Left lung (tissue), 10 donors: ENCODE data around the gene CNTN5. TPM values are rescaled to one million over a fixed set of nuclear protein-coding genes. Genes with fewer than 3 reads are reported as not detected.
"Not testable (repeated sequence)": the region's sequence is repeated elsewhere in the genome, so short reads cannot be mapped to it uniquely, and the experiment has no call there.

Source experiments
- ATAC-seq: fragments of 200-7000 bp; cut with Tn5 transposase; one replicate; pipeline ENCODE4 v1.9.1; 2020; ENCODE audit warnings: moderate library complexity
- DNase-seq, 4 donors: peaks; one replicate each; pipeline ENCODE4 v3.0.0-alpha.2; 2013 to 2020
- H3K27ac ChIP-seq, 2 donors: fragments of 200-600 bp; sonication (generic) in 1 of 2; one replicate each; pipeline versions ENCODE4 v1.5.0 to v1.8.0; 2020 to 2021
- H3K27me3 ChIP-seq, 2 donors: fragments of 200-600 bp; sonication (generic) in 1 of 2; one replicate each; pipeline versions ENCODE4 v1.5.0 to v1.8.0; 2020 to 2021
- H3K36me3 ChIP-seq, 2 donors: fragments of 200-600 bp; sonication (generic) in 1 of 2; one replicate each; pipeline versions ENCODE4 v1.5.0 to v1.8.0; 2020 to 2021
- H3K4me1 ChIP-seq, 2 donors: fragments of 200-600 bp; one replicate each; pipeline ENCODE4 v1.8.0; 2021
- H3K4me3 ChIP-seq, 2 donors: fragments of 200-600 bp; sonication (generic) in 1 of 2; one replicate each; pipeline versions ENCODE4 v1.5.0 to v1.8.0; 2020 to 2021; ENCODE audit warnings: mild to moderate bottlenecking in 1 of 2
- H3K9me3 ChIP-seq, 2 donors: fragments of 200-600 bp; sonication (generic) in 1 of 2; one replicate each; pipeline versions ENCODE4 v1.5.0 to v1.8.0; 2020 to 2021
- CTCF ChIP-seq, 2 donors: fragments of 200-600 bp; sonication (generic) in 1 of 2; IDR thresholded peaks; one replicate each; pipeline versions ENCODE4 v1.5.0 to v1.8.0; 2021; ENCODE audit warnings: antibody characterized with exemption in 2 of 2
- intact Hi-C, 2 donors: fragments of 100-400 bp; cut with DNase I; formaldehyde crosslinking; loops; one replicate each; pipeline versions ENCODE4 v1.11.2 to v1.14.2; 2022
- polyA plus RNA-seq, 6 donors: library from polyadenylated mRNA; unstranded; fragments of 120-200 nt; gene quantifications; one replicate each; pipeline ENCODE4 v1.2.1, GENCODE V29; 2013; ENCODE audit not compliant: insufficient read length in 6 of 6
- total RNA-seq, 2 donors: library from RNA; stranded (reverse); fragmentation: NEBNext Ultra II Directional; extraction: Animal tissue kit (Norgen Biotek cat#: 25700); gene quantifications; one replicate each; pipeline ENCODE4 v1.2.1, GENCODE V29; 2021
- donor health status: DM: no; HTN: yes; CAD: no.
- donor health status: DM: no; HTN: no; CAD: no.

Gene CNTN5
- total and polyA plus RNA-seq, 8 donors, result 0.08 to 0.34 (median 0.24) TPM; not detected in 1

- ATAC-seq (no peak), DNase-seq (no peak)
These were observed 1219.3 kb downstream of the CNTN5 start for GRCh38 chr11:100240025-100240539.

GRCh38 chr11:100247704-100248103 lies 1227.0 kb downstream of the CNTN5 start:
- Histone ChIP-seq H3K36me3 (no peaks in the 10 kb centered on the region), H3K4me1 (no peaks in the 10 kb centered on the region), H3K4me3 (no peak overlapping the region), H3K9me3 (no peaks in the 10 kb centered on the region), H3K27me3 (no peaks in the 10 kb centered on the region), H3K27ac (no peak overlapping the region)
- DNase-seq (no peak), ATAC-seq (no peak)
- intact Hi-C loops, result no loop called here
- no peak for TF ChIP-seq CTCF (IDR thresholded peaks at IDR 0.05)

More at GRCh38 chr11:100240025-100240539, 1219.3 kb downstream of the CNTN5 start:
- no peak for TF ChIP-seq CTCF (IDR thresholded peaks at IDR 0.05)
- no peaks in the 10 kb centered on the region for H3K27me3 ChIP-seq
- intact Hi-C loops, result no loop called here
- peaks cover 0 to 6% of the 10 kb centered on the region in 2 donors for H3K9me3 ChIP-seq
- H3K4me3 ChIP-seq, result no peak overlapping the region
- no peaks in the 10 kb centered on the region for H3K36me3 ChIP-seq
- H3K27ac ChIP-seq, result no peak overlapping the region
- no peaks in the 10 kb centered on the region for H3K4me1 ChIP-seq

GRCh38 chr11:100257238-100257803 lies 1236.6 kb downstream of the CNTN5 start:
- H3K4me3 ChIP-seq, H3K36me3 ChIP-seq, ATAC-seq, H3K27ac ChIP-seq, H3K4me1 ChIP-seq, H3K27me3 ChIP-seq, intact Hi-C loops: not testable (repeated sequence)
- H3K9me3 ChIP-seq, result peaks cover 0 to 19% of the 10 kb centered on the region in 2 donors
- peak in 1 of 4 donors; percentile 54 for DNase-seq

- intact Hi-C loops, result no loop called here
- no peak for TF ChIP-seq CTCF (IDR thresholded peaks at IDR 0.05)
- H3K27me3 ChIP-seq, result no peaks in the 10 kb centered on the region
- ATAC-seq, result no peak
- no peaks in the 10 kb centered on the region for H3K36me3 ChIP-seq
- H3K4me3 ChIP-seq, result no peak overlapping the region
- no peaks in the 10 kb centered on the region for H3K4me1 ChIP-seq
- H3K9me3 ChIP-seq, result peaks cover 0 to 8% of the 10 kb centered on the region in 2 donors
- no peak overlapping the region for H3K27ac ChIP-seq
- no peak for DNase-seq
These were observed 1248.8 kb downstream of the CNTN5 start for GRCh38 chr11:100269516-100269915.

GRCh38 chr11:100273066-100273815 lies 1252.5 kb downstream of the CNTN5 start:
- TF ChIP-seq CTCF (IDR thresholded peaks at IDR 0.05), result no peak
- H3K27me3 ChIP-seq, result no peaks in the 10 kb centered on the region
- peaks cover 0 to 8% of the 10 kb centered on the region in 2 donors for H3K9me3 ChIP-seq
- intact Hi-C loops, result no loop called here
- H3K36me3 ChIP-seq, result no peaks in the 10 kb centered on the region
- H3K4me1 ChIP-seq, result no peaks in the 10 kb centered on the region
- ATAC-seq (no peak), DNase-seq (peak in 1 of 4 donors; percentile 46)
- no peak overlapping the region for H3K4me3 ChIP-seq
- H3K27ac ChIP-seq, result no peak overlapping the region

GRCh38 chr11:100274466-100274865 lies 1253.7 kb downstream of the CNTN5 start:
- H3K4me1 ChIP-seq, DNase-seq, H3K27ac ChIP-seq, H3K4me3 ChIP-seq, H3K27me3 ChIP-seq, H3K36me3 ChIP-seq, intact Hi-C loops, ATAC-seq: not testable (repeated sequence)
- H3K9me3 ChIP-seq, result peaks cover 0 to 10% of the 10 kb centered on the region in 2 donors
